WERI-Rb-1 (cell line): ENCODE measurements around the gene PHF12.

Experiments used
- DNase-seq: peaks from one replicate; pipeline ENCODE4 v3.0.0-alpha.2; 2020
- H3K27ac ChIP-seq: fragments of 250-450 bp; sonication (Bioruptor Pico); 2 replicates; pipeline ENCODE4 v1.5.1; 2020; ENCODE audit warnings: mild to moderate bottlenecking, moderate library complexity
- H3K27me3 ChIP-seq: fragments of 250-450 bp; sonication (Bioruptor Pico); 2 replicates; pipeline ENCODE4 v1.5.1; 2021; ENCODE audit warnings: mild to moderate bottlenecking, low read depth, moderate library complexity; ENCODE audit not compliant: insufficient read depth, severe bottlenecking
- H3K36me3 ChIP-seq: fragments of 250-450 bp; sonication (Bioruptor Pico); 2 replicates; pipeline ENCODE4 v1.5.1; 2020; ENCODE audit warnings: mild to moderate bottlenecking, moderate library complexity
- H3K4me3 ChIP-seq: 2 replicates; pipeline ENCODE4 v1.5.1; 2011; ENCODE audit warnings: low read depth, mild to moderate bottlenecking, control low read depth, low read length
- H3K9me3 ChIP-seq: fragments of 250-450 bp; sonication (Bioruptor Pico); 2 replicates; pipeline ENCODE4 v1.5.1; 2021; ENCODE audit warnings: mild to moderate bottlenecking, moderate library complexity; ENCODE audit not compliant: severe bottlenecking
- TF ChIP-seq, protein P1 (sequence below): IDR thresholded peaks from 2 replicates; pipeline ENCODE4 v1.5.1; 2011; ENCODE audit warnings: low read depth, mild to moderate bottlenecking, control low read depth, inconsistent platforms, low read length

The PHF12 gene

DNA sequence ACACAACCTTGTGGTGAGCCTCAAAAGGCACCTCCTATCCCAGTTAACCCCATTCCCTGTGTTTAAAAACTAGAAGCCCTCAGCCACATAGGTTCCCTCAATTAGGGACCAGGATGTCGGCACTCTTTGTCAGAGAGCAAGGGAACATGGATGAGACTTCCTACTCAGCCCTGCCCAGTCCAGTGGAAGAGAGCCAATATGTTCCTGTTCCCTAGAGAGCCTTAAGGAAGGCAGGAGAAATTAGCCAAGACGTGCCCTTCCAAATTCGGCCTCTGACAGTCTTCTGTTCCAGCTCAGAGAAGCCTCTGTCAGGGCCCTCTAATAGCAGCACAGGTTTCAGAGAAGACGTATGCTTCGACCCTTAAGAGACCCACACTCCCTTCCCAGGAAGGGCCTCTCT is 33.9 kb downstream of the PHF12 start:
- Histone ChIP-seq H3K27me3 (no peaks in the 10 kb centered on the region), H3K4me3 (no peak overlapping the region), H3K9me3 (no peaks in the 10 kb centered on the region), H3K27ac (peak overlapping the region; percentile 24; the same call in 1 of the 2 replicates), H3K36me3 (peaks cover 98% of the 10 kb centered on the region)
- TF ChIP-seq, protein P1, sequence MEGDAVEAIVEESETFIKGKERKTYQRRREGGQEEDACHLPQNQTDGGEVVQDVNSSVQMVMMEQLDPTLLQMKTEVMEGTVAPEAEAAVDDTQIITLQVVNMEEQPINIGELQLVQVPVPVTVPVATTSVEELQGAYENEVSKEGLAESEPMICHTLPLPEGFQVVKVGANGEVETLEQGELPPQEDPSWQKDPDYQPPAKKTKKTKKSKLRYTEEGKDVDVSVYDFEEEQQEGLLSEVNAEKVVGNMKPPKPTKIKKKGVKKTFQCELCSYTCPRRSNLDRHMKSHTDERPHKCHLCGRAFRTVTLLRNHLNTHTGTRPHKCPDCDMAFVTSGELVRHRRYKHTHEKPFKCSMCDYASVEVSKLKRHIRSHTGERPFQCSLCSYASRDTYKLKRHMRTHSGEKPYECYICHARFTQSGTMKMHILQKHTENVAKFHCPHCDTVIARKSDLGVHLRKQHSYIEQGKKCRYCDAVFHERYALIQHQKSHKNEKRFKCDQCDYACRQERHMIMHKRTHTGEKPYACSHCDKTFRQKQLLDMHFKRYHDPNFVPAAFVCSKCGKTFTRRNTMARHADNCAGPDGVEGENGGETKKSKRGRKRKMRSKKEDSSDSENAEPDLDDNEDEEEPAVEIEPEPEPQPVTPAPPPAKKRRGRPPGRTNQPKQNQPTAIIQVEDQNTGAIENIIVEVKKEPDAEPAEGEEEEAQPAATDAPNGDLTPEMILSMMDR, result no peak
- no peak for DNase-seq

DNA sequence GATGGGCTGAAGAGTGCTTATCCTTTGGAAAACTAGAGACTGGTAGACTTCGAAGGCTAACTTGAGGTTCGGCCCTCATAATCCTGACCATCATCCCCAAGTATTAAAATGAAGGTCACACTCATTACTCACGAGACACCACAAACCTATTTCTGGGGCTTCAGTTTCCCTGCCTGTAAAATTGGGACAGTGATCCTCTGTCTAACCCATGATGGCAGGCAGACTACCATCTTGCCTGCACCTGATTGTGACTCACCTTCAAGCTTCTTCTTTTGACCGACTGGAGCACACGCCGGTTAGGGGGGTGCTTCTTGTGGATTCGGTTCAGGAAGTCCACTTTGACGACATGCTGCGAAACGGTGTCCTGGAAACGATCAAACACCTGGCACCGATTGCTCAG is 34.3 kb downstream of the PHF12 start:
- DNase-seq, result no peak
- Histone ChIP-seq H3K27ac (peak overlapping the region; percentile 24; the same call in 1 of the 2 replicates), H3K27me3 (no peaks in the 10 kb centered on the region), H3K4me3 (no peak overlapping the region), H3K9me3 (no peaks in the 10 kb centered on the region), H3K36me3 (peaks cover 98% of the 10 kb centered on the region)
- TF ChIP-seq, protein P1, result no peak

DNA sequence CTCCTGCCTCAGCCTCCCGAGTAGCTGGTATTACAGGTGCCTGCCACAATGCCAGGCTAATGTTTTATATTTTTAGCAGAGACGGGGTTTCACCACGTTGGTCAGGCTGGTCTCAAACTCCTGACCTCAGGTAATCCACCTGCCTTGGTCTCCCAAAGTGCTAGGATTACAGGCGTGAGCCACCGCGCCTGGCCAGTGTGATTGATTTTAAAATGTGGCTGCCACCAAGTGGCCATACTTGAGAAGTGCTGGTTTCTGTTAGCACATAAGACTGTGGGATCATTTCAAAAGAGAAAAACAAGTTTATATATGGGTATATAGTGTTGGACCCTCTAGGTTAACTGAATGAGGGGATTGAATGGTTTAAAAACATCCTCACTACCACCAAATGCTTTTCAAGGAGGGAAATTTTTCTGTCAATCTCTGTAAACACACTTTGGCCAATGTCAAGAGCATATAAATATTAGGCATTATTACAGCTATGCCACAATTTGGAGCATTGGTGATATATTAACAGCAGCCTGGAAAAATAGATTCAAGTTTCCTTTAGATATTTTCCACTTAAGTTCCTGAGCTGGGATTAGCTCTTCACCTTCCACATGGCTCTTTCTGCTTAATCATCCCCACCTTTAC is 34.9 kb downstream of the PHF12 start:
- no peak overlapping the region for H3K27ac ChIP-seq

DNA sequence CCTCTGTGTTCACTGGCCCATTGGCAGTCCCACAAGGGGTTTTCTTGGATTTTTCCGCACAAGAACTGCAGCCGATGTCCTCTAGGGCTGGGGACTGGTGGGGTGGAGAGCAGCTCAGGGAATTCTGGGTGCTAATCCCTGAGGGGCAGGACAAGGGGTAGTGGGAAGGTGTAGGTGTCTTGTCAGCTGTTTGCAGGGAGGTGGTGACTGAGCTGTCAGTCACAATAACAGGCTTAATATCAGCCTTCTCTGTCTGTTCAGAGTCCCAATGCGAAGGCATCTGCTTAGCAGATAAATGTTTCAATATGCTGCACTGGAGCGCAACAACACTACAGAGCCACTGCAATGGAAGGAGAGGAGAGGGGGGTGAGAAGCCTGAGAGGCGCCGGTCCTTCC is 38.4 kb downstream of the PHF12 start:
- Histone ChIP-seq H3K27me3 (no peaks in the 10 kb centered on the region), H3K36me3 (peaks cover 98% of the 10 kb centered on the region), H3K27ac (no peak overlapping the region), H3K4me3 (no peak overlapping the region), H3K9me3 (no peaks in the 10 kb centered on the region)
- no peak for DNase-seq
- TF ChIP-seq, protein P1, result no peak

More for the DNA sequence above, 34.9 kb downstream of the PHF12 start:
- peak; percentile 65 for DNase-seq
- peaks cover 98% of the 10 kb centered on the region for H3K36me3 ChIP-seq
- H3K27me3 ChIP-seq, result no peaks in the 10 kb centered on the region
- H3K4me3 ChIP-seq, result no peak overlapping the region
- no peaks in the 10 kb centered on the region for H3K9me3 ChIP-seq
- TF ChIP-seq, protein P1, result peak; percentile 50

DNA sequence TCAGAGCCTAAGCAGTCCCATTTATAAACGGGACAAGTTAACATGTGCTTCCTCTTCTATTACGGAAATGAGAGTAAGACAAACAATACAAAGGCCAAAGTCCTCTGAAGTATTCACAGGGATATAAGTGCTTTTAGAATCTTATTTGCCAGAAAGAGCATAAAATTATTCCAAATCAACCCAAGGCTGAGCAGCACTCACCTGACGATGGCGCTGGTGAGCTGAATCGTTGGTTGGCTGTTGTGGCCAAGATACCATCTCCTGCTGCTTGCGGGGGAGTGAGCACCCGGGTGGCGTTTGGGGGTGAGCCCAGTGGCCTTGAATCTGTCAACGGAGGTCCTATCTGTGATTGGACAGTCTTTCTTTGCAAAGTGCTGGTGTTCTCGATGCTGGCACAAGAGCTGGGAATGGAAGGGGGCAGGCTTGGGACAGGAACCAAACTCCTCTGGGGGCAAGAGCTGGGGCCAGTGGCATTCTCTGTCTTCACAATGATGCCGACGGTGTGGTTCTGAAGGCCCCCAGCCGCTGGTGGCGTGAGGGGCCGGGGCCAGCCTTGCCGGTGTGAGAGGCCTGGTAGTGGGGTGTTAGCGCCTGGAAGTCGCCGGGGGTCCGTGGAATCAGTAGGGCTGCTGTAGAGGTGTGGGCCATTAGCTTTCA is 38.9 kb downstream of the PHF12 start:
- H3K9me3 ChIP-seq, result no peaks in the 10 kb centered on the region
- TF ChIP-seq, protein P1, result peak; percentile 48
- no peak overlapping the region for H3K27ac ChIP-seq
- H3K27me3 ChIP-seq, result no peaks in the 10 kb centered on the region
- H3K4me3 ChIP-seq, result no peak overlapping the region
- DNase-seq, result no peak
- H3K36me3 ChIP-seq, result peaks cover 95% of the 10 kb centered on the region
